Stimulated activated CD4-positive, alpha-beta T cell treated with anti-CD3 and anti-CD28 coated beads, Interleukin-2, amount 100 ng/mL, for 24 hours (primary cell): ENCODE results near the gene CCDC158.
"Not testable (repeated sequence)": the region's sequence is repeated elsewhere in the genome, so short reads cannot be mapped to it uniquely, and the experiment has no call there.

Source experiments
- DNase-seq, 2 donors: peaks; one replicate each; pipeline ENCODE4 v3.0.0-alpha.2; 2020

Gene CCDC158

GRCh38 chr4:76429636-76430035 lies 8.7 kb upstream of the CCDC158 start:
- DNase-seq = no peak

DNA sequence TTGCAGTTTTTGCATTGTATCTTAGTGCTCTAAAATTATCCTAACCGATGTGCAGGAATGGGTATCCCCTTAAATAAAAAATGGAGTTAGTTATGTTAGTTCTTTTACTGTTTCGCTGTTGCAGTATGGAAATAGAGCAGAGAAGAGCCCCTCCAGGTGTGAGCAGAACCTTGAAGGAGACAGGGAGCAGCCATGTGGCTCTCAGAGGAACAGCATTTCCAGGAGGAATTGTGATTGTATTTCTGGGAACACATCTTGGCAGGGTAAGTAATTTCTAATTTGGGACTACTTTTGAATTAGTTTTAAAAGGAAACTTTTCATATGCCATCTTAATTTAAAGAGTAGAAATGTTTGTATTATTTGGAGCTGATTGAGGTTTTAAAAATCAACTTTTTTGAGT lies 5.3 kb upstream of the CCDC158 start:
- DNase-seq = no peak

GRCh38 chr4:76423159-76423558 lies 2.2 kb upstream of the CCDC158 start:
- DNase-seq = not testable (repeated sequence)

DNA sequence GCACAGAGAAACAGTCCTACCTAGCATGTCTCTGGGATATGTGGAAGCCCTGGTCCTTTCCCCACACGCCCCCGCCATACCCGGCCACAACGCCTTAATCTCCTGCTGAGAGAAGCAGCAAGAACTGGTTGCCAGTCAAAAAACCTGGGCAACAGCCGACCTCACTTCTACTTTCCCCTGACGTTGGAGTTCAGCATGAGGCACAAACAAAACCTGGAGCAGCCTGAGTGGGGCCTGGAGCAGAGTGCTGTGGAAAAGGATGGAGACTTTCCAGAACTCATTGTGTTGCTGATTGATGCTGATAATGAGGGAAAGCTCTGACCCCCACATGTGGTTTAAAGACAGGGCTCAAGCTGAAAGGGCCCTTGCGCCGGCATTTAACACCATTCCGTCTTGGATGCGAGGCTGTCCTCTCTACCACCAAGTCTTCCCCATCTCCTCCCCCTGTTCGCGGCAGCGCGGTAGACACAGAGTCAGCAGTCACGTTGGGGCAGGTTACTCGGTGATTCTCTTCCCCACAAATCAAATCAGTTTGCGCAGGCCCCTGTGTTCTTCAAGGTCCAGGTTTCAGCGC lies 666 bp downstream of the CCDC158 start:
- DNase-seq = no peak

GRCh38 chr4:76410636-76411035 lies 10.3 kb downstream of the CCDC158 start:
- no peak for DNase-seq

DNA sequence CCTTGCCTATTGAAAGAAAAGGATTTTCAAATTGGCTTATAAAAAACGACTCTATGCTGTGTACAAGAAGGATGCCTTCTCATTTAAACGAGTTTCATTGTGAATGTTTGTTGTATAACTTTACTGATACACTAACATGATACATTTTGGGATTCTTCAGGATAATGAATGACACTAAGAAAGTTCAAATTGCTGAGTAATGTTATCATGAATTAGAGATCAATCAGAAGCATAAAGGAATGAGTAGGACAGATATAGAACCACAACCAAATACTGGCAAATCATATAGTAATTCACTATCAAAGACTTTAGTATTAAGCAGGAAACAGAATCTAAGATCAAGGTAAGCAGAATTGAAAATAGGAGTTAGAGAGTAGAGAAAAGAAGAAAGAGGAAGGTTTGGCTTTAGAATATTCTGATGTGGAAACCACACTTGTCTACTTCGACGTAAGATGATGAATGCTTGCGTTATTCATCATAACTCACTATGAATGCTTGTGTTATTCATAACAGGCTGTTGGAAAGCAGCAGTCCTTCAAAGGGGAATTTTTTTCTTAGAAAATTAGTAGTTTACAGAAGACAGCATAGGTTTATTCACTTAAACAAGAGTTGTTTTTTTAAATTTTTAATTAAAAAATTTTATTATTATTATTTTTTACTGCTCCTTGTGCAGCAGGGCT lies 13.4 kb downstream of the CCDC158 start:
- DNase-seq = no peak

DNA sequence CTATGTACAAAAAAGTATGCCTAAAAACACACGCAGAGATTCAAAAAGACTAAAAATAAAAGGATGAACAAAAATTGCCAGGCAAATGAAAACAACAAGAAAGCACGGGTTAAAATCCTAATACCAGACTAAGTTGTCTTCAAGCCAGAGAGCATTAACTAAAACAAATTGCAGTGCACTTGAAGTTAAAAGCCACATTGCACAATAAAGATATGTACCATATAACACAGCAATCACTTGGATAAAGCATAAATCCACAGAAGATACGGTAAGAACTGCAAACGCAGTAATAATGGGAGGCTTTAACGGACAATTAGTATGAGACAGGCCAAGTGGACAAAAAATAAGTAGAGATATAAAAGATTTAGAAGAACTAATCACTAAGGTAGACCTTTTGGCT lies 14.9 kb downstream of the CCDC158 start:
- DNase-seq = no peak

GRCh38 chr4:76401654-76402053 lies 19.3 kb downstream of the CCDC158 start:
- DNase-seq = no peak

DNA sequence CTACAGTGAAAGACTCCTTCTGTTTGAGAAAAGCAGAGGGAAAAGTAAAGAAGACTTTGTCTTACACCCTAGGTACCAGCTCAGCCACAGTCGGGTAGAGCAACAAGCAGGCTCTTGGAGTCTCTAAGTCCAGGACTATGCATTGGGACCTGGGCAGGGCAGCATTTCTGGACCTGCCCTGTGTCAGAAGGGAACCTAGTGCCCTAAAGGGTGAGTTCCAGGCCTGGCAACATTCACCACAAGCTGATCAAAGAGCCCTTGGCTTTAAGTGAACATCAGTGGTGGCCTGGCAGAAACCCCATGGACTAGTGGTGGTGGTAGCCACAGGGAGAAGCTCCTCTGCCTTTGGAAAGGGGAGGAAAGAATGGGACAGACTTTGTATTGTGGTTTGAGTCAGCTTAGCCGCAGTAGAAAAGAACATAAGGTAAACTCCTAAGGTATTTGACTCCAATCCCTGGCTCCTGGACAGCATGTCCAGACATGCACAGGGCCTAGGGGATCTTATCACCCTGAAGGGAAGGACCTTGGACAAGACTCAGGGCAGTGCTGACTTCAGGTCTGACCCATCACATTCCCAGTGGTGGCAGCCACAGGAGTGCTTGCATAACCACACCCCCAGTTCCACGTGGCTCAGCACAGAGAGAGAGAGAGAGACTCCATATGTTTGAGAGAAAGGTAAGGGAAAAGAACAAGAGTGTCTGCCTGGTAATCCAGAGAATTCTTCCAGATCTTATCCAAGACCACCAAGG lies 32.6 kb downstream of the CCDC158 start:
- DNase-seq = no peak

- no peak for DNase-seq
Measured at GRCh38 chr4:76386566-76387305, 34.2 kb downstream of the CCDC158 start.

DNA sequence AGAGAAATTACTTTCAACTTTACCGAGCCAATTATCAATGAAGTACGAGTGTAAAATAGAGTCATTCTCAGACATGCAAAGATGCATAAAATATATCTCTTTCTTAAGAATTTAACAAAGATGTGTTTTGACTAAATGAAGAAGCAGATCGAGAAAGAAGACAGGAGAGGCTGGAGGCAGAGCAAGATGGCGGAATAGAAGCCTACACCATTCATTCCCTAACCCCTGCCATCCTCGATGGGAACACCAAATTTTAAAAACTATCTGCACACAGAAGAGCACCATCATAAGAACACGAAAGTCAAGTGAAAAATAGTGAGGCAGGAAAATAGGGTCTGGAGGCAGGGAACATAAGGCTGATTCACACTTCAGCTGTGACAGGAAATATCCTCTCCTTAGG lies 35.0 kb downstream of the CCDC158 start:
- no peak for DNase-seq

- DNase-seq = no peak
Measured at GRCh38 chr4:76384052-76384451, 36.9 kb downstream of the CCDC158 start.

DNA sequence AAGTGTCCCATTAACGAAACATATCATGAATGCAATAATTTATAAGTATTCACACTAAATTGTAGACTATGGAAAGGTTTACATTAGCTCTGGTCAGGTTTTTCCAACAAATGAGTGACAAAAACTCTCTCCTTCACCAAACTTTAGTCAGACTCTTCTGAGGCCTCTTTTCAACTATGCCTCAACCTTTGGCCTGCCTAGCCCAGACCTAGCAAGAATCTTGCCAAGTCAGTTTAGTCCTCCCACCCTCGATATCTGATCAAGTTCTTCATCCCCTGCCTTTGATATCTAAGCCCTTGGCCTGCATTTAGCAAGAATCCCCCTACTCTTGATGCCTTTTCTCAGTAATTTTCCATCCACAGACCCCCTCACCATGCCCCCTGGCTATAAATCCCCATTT lies 37.9 kb downstream of the CCDC158 start:
- no peak for DNase-seq

- no peak for DNase-seq
Measured at GRCh38 chr4:76381986-76382385, 39.0 kb downstream of the CCDC158 start.

- DNase-seq = no peak
Measured at GRCh38 chr4:76380561-76380960, 40.4 kb downstream of the CCDC158 start.

GRCh38 chr4:76377911-76378310 lies 43.0 kb downstream of the CCDC158 start:
- peak; percentile 53 to 56 for DNase-seq

DNA sequence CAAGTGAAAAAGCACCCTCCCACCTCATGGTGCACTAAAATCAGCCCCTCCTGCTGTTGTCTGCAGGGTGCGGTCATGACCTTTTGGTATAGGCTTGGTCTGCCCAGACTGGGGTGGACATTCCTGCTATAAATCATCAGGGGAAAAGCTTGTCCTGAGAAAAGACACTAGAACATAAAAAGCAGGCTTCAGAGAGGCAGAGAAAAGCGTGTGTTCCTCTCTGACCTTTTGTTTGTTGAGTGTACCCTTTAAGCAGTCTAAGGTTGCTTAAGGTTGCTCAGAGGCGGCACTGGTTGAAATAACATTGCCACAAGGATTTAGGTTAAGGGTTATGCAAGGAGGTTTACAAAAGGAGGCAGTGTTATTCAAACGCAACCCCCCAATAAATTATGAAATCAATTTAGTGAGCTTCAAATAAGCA lies 43.5 kb downstream of the CCDC158 start:
- no peak for DNase-seq

- no peak for DNase-seq
Measured at GRCh38 chr4:76376534-76376933, 44.4 kb downstream of the CCDC158 start.

DNA sequence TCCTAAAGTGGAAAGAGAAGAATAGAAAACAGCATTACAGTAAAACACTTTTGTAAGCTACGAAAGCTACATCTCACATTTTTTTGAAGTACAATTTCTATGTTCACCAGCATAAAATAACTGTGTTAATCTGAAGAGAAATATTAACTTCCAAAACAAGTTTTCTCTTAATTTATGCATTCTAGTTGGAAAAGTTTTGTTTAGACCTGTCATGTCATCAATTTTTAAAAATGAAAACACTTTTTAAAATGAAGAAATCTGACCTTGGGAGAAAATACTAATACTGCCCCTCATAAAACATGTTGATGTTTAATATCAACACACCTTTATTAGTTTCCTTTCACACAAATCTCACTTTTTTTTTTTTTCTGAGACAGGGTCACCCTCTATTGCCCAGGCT lies 45.2 kb downstream of the CCDC158 start:
- DNase-seq = no peak

- no peak for DNase-seq
Measured at GRCh38 chr4:76374798-76375197, 46.1 kb downstream of the CCDC158 start.

GRCh38 chr4:76373919-76374552 lies 46.9 kb downstream of the CCDC158 start:
- no peak for DNase-seq

DNA sequence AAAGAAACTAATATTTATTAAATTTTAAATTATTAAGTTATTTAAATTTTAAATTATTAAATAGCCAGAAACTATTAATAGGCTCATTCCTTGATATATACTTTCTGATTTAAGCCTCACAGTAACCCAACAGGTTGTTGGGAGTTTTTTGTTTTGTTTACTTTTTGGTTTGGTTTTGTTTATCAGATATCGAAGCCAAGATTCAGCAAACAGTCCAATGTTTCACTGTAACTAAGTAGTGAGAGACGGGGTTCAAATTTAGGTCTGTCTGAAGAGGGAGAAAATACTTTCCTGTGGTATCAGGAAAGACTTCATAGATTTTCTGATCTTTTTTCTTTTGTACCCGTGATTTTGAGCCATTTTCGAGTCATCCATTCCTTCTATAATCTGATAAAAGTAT lies 54.2 kb downstream of the CCDC158 start:
- no peak for DNase-seq

DNA sequence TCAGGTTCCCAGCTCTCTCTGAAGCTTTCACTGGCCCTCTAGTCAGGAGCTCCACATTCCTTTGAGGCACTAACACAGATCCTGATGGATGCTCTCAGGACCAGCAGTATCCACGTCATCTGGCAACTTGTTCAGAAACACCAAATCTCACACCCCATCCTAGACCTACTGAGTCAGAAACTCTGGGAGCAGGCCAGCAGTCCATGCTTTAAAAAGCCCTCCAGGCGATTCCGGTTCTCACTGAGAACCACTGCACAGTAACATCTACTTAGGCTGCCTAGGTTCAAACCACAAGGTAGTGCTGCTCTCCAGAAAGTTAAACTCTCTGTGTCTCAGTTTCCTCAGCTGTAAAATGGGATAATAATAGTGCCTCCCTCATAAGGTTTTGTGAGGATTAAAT lies 55.3 kb downstream of the CCDC158 start:
- DNase-seq = no peak
